T-helper 9 cell (primary cell): Measurements from ENCODE around the gene HOXC12.

Source experiments
- DNase-seq: peaks from one replicate; pipeline ENCODE4 v3.0.0-alpha.2; 2020
- total RNA-seq, 2 donors: gene quantifications; one replicate each; lab custom pipeline; 2026; lab: John Stamatoyannopoulos, UW

The HOXC12 gene, protein sequence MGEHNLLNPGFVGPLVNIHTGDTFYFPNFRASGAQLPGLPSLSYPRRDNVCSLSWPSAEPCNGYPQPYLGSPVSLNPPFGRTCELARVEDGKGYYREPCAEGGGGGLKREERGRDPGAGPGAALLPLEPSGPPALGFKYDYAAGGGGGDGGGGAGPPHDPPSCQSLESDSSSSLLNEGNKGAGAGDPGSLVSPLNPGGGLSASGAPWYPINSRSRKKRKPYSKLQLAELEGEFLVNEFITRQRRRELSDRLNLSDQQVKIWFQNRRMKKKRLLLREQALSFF
- total RNA-seq, result 0 reads per million in 2 donors

DNA sequence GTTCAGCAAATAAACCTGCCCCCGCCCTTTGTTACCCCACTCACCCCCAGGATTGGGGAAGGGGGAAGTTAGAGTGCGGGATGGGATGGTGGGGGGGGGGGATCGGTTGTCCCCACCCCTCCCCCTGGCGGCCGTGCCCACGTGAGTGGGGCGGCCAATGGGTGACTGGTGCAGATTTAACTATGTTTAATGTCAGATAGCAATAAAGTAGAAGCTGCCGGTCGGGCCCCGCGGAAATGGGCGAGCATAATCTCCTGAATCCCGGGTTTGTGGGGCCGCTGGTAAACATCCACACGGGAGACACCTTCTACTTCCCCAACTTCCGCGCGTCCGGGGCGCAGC lies at the start of gene HOXC12:
TSS of gene HOXC12 (plus strand) at position 210 of the 342 bp plus-strand sequence. CDS start at position 237, 27 bp downstream.
- no peak for DNase-seq

DNA sequence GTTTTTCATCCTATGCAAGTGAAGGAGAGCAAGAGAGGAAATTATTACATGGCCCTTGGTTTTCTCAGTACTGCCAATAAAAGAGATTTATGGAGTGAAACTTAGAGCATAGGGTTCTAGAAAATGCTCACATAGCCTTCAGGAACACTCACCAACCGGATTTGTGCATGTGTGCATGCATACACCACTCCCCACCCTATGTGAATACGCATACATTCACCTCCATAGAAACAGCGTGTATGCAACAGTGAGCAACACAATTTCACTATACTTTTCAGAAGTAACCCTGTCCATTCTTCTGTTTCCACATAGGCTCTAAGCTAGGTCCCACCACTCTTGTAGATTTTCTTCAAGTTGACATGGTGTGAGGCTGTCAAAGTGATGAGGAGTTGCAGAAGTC lies 47.6 kb upstream of the HOXC12 start:
- no peak for DNase-seq

DNA sequence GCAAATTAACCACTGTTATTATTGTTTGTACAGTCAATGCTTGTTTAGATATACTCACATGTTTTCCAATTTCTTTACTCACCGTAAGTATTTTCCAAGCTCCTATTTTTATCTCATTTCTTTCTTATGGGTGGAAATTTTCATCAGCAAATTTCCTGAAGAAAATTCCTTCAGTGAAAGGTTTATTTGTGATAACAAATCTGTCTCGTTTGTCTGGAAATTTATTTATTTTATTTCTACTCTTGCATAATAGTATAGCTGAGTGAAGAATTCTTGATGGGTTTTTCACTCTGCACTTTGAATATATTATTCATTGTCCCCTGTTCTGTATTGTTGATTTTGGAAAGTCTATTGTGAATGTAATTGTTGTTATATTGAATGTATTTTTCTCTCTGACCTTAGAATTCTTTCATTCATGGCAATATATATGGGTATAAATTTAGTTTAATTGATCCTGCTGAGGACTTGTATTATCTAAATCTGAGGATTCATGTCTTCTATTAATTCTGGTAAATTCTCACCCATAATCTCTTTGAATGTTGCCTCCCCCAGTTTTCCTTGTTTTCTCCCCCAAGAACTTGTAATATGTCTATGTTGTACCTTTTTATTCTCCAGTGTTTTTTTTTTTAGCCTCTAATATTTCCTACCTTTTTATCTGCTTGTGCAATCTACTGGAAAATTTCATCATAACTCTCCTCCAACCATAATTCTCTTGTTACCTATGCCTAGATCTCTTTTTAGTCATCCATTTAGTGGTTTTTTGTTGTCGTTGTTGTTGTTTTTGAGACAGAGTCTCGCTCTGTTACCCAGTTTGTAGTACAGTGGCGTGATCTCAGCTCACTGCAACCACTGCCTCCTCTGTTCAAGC lies 37.7 kb upstream of the HOXC12 start:
- no peak for DNase-seq

DNA sequence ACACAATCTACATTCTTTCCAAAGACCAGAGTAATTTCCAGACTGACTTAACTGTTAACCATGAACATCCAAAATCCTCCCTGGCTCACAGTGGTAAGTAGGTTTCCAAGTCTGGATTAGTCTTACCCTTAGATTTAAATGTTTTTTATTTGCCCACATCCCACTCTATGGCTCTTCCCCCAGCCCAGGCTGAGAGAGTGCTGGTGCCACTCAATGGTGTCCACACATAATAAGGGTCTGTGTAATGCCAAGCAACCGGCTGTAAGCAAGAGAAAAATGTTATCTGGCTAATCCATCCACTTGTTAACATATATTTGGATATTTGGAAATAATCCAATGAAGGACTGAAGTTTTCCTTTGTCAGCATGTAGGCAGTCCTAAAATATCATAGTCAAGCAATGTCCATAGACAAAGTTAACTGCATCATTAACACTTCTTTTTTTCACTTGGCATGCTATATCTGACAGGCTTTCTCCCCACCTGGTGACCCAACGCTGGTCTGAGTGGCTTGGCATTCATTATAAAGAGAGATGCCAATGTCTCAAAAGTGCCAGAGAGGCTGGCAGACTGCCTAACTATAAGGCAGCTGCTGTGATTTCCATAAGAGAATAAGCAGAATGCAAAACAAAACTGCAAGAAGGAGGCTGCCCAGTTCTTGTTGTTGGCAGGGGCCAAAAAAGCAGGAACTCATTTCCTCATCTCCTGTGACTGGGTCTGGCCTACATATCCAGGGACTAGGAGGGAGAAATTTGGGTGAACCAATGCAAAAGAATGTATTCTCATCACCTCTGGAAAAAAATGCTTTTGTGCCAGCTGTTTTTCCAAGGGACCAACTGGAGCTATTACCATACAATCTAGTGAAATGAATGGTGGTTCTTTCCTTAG lies 29.9 kb upstream of the HOXC12 start:
- no peak for DNase-seq

DNA sequence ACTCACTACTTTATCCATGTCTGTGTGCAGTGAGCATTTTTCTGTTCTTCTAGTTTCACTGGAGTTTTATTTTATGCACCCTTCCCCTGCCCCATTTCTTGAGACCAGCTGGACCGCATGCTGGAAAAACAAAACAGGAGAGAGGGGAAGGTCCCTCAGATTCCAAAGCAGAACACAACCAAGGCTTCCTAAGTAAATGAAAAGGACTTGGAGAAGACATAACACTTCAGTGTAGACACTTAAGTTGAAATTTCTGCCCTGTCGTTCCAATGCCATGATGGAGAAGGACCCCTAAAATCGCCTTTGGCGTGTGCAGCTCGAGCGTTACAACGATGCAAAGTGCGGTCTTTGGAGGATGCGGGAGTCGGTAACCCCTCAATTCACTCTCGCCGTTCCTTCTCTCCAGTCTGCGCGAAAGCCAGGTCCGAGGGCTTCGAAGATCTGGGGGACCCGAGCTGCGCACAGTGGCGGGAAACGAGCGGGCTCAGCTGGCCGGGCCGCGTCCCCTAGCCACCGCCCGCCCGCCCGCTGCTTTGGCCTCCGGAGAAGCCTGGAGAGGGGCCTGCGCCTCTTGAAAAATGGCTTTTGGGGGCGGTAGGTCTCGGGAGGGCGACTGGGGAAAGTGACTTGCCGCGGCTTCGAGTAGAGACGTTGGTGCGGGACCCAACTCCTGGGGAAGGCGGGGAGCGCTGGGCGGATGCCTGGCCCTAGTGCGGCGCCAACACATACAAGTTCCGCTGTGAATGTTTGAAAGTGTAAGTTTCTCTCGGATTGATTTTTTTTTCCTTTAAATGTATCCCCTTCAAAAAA lies 27.3 kb upstream of the HOXC12 start:
- no peak for DNase-seq

DNA sequence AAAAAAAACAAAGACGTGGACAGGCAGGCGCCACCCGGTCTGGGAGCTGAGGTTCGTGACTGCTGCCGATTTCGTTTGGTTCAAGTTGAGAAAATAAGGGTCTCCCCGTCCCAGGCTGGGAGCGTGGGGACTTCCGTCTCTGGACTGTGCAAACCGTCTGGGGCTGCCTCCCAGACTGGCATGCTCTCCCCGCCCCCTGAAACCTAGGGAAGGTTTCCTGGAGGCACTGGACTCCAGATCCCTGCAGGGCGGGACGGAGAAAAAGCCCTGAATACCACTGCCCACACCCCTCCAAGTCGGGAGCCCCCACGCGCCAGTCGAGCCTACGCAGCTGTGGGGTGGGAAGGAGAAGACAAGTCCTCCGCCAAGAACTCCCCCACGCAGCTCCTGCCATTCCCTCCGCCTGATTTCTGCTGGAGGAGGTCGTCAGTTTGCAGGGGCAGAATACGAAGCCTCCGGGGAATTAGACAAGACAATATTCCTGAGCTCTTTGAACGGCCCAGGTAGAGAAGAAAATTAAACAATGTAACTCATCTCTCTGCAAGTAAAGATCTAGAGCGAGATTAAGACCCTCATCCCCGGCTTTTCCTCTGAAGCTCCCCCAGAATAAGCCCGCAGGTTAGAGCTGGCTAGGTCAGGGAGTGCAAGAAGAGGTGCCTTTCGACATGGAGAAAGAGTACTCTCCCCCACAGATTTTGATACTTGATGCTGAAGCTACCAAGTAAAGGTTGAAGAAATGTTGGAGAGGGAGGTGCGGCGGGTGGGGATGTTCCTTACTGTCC lies 26.5 kb upstream of the HOXC12 start:
- DNase-seq, result no peak

DNA sequence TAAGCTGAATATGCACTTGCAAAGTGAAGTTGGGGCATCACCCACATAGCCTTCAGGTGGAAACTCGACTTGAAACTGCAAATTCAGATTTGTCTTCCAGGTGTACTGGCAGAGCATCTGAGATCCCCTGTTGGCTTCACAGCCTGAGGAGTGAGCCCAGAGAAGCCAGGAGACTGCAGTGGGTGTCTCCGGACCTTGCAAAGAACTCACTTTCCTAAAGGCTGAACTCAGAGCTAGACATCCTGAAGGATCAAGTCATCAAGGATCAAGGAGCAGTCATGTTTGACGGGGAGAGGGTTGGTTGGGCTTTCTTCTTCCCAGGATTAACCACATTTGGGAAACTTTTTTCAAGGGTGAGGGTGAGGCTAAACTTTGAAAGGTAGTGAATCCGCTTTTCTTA lies 25.2 kb upstream of the HOXC12 start:
- DNase-seq, result no peak

DNA sequence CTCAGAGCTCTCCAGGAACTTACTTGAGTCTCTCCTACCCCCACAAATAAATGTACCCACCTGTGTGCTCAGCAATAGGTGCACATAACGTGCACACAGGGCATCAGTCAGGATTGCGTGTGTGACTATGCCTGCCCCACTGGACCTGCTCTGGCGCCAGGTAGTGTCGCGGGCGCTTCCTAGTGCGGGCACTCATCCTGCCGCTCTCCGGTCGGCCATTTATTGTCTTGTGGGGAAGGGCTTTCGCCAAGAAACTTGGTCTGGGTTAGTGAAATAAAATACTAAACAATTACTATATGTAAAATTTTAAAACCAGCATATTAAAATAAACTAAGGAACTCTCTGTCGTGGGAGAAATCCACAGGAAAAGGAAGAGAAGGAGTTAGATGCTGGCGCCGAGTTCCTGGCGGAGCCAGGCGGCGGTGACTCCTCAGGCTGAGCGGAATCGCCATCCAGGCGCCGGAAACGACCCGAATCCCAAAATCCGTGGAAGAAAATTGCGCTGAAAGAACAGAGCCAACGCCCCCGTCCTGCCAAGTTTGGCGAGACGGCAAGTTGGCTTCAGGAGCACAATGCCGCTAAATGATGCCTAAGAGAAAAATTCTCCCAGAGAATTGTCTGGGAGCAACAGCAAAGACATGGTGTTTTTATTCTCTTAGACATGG lies 24.0 kb upstream of the HOXC12 start:
- DNase-seq, result no peak

DNA sequence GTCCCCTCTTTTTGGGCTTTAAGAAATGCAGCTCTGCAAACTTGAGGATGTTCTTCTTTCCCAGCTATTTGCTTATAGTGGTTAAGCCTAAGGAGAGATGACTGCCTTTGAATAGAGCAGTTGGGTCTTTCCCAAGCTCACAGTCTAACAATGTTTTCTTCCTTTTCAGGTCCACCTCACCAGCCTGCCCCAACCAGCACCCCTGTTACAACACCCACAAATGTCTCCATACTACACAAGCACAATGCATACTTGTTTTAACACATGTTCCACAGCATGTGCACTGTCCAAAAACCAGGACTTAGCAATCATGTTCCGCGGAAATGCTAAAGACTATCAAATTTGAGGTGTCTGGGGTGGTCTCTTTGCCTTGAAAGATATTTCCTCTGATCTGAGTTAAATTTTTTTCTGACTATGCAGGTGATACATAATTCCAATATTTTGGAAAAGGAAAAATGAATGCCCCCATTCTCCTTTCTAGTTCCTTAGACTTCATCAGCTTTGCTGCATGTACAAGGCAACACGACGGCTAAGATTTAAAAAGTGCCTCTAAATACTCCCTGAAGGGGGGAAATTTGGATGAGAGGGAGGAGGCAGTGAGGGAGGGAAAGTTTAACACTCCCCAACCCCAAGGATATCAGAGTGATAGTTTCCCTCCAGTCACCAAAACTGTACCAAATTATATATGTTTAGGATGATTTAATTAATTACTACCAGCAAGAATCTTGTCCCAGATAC lies 22.7 kb upstream of the HOXC12 start:
- DNase-seq, result no peak

DNA sequence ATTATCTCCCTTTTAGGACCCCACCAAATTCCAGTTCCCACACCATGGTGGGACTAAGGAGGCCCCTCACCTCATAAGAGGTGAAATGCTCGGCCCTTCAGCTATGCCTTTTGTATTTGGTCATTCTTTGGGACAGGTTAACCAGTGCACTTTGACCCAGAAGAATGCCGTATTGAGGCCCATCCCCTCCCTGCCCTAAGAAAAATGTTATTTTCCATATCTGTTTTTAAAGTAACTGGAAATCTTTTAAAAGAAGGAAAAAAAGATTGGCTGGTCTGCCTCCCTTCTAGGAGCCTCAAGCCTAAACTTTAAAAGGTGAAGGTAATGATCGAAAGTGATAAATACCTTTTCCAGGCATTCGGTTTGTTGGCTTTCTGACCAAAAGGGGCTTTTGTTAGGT lies 21.8 kb upstream of the HOXC12 start:
- DNase-seq, result no peak

DNA sequence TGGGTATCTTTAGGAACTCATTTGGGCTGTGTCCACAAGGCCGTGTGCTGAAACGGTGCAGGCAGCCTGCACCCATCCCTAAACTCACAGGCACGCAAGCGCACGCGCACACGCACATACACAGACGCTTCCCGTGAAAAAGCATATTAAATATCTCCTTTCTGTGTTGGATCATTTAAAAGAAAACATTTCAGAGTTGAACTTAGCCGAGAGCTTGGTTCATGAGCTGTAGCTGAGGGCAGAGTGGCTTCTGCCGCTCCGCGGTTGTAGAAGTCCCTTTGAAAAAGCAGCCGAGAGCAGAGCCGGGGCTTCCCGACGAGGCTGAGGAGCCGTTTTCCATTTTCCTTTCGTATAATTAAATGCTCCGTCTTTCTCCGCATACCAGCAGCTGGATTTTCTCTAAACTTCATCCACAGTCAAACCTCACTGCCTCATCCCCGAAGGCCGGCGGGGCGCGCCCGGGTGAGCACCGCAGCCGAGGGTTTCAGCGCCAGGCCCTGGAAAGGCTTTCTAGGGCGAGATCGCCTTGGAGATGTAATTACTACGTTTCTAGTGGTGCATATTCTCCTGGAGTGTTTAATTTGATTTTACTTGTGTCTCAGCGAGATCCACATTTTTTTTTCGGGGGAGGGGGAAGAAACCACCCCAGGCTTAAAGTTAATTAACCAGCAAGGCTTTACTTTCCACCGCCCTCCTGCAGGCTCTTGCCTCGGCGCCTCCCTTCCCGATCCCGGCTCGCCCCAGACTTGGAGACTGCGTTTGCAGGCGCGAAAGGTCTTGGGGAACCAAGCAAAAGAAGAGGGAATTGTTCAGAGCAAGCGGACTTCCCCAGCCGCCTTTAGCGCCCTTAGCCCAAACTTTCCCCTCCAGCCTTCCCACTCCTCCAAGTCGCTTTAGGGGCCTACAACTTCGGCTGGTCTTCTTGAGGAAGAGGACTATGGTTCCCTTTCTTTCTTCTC lies 19.0 kb upstream of the HOXC12 start:
- DNase-seq, result no peak

DNA sequence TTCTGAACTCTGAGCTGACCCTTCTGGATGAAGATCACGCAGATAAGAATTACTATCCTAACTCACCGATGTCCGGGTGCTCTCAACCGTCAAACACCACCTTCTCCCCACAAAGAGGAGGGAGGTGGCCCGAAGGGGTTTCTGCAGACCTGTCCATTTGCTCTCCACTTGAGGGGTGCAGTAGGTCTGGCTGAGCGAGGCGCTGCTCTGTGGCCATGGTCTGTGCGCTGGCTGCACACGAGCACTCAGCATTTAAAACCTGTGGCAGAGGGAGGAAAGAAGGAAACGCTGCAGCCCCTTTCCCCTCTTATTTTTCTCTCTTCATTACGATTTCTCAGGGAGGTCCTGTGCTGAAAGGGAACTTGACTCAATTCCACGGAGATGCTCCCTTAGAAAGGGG lies 17.6 kb upstream of the HOXC12 start:
- no peak for DNase-seq

DNA sequence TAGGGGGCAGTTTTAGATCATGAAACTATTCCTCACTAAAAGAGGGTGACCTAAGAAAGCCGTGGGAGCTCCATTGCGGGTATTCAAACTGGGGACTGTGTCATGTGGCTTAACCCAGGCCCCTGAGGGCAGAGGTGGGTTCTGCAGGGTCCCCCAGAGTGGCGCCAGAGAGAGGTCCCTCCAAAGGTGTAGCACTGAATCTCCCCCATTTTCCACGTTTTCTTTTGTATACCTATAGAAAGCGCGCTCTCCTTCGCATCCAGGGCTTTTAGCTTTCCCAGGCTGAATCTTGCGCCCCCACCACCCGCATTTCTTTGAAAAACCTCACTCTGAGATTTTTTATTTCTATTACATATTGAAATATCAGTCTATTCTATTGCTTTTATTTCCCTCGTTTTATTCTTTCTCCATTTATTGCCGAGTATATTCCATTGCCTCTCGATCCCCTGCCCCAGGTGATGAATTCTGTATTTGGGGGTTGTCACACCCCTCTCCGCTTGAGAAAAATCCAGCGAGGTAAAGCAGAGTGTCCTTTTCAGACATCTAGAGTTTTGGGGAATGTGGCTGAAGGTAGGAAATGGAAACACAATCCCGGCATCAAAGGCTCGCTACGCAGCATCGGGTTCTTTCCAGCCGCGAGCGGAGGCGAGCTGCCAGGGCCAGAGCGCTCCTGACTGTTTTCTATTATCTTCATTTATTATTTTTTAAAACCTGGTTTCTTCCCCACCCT lies 16.9 kb upstream of the HOXC12 start:
- no peak for DNase-seq

DNA sequence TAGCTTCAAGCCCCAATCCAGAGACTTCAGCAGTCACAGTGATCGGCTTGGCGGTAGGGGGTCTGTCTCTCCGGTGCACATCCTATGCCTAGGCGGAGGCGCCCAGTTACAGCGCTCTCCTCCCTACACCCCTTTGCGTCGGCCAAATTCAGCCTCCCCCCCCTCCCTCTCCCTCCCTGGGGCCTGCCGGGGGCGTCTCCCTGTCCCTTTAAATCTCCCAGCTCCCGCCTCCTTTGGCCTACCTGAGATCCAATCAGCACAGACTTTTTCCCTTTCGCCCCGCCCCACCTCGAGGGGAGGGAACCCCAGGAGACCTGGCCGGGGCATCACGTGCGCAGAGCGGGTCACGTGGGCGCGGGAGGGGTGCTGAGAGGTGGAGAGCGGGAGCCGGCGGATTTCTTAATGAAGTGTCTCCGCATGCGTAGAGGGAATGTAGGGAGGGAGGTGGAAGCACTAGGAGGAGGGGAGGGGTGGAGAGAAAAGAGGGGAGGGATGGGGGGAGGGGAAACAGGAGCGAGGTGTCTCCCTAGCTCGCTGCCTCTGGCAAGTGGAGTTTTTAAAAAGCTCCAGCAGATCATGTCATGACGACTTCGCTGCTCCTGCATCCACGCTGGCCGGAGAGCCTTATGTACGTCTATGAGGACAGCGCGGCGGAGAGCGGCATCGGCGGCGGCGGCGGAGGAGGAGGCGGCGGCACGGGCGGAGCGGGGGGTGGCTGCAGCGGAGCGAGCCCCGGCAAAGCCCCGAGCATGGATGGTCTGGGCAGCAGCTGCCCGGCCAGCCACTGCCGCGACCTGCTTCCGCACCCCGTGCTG lies 16.2 kb upstream of the HOXC12 start, which contains the start of gene HOXC13:
TSS of gene HOXC13 (plus strand) at position 506 of the 815 bp plus-strand sequence. CDS start at position 582, 76 bp downstream.
- no peak for DNase-seq

DNA sequence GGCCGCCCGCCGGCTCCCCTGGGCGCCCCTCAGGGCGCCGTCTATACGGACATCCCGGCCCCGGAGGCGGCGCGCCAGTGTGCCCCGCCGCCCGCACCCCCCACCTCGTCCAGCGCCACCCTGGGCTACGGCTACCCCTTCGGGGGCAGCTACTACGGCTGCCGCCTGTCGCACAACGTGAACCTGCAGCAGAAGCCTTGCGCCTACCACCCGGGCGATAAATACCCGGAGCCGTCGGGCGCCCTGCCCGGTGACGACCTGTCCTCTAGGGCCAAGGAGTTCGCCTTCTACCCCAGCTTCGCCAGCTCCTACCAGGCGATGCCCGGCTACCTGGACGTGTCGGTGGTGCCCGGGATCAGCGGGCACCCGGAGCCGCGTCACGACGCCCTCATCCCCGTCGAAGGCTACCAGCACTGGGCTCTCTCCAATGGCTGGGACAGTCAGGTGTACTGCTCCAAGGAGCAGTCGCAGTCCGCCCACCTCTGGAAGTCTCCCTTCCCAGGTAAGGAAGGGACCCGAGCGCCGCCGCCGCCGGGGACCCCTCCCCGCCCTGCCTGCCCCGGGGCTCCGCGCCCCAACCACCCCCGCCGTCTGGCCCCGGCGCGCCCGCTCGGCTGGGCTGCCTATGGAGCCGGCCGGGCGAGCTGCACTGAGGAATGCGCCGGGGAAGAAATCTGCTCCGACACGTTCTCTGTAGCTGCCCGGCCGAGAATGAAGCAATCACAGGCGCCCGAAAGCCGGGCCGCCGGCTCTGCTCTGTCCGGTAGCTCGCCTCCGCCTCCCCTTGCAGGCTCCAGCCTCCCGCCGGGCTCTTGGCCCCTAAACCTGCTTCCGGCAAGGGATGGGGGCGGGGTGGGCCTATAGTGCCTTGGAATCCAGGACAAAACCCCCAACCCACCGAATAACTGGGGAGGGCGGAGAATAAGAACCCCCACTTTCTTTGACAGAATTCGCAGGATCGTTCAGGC lies 15.3 kb upstream of the HOXC12 start:
- no peak for DNase-seq

DNA sequence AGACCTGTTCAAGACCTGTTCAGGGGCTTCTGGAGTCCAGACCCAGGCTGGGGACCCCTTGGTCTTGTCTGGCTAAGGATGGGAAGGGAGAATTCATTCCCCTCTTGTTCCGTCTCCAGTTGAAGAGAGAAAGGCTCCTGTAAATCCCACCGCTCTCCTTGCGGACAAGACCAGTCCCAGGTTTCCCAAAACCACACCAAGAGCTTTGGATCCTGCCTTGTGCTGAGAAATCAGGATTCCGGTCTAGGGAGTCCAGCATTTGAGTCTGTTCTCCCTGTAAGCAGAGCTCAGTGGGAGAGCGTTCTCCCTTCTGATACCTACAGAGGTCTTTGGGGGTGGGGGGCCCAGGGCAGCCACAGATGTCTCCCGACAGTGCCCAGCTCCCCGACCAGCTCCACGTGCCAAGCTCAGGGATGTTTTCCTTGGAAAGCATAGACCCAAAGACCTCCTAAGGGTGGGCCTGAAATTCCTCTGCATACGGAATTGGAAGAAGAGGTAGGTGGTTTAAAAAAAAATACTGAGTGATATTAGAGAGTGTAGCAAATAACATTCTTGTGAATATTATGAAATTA lies 14.2 kb upstream of the HOXC12 start:
- DNase-seq, result no peak
